Testis (tissue), 2 donors: ENCODE data around the gene GNB5.

ENCODE experiments used
- POLR2A ChIP-seq: fragments of 450-650 bp; IDR thresholded peaks from one replicate; pipeline ENCODE4 v1.6.1; 2017; ENCODE audit warnings: antibody characterized with exemption, mild to moderate bottlenecking, moderate library complexity
- TF ChIP-seq, protein P1 (sequence below), 3 experiments: fragments of 450-650 bp in 2 of 3; fragments of 200-600 bp in 1 of 3; sonication (generic) in 1 of 3; IDR thresholded peaks; one replicate each; pipeline ENCODE4 v1.5.1; 2016 to 2019; ENCODE audit warnings: antibody characterized with exemption in 3 of 3, mild to moderate bottlenecking in 2 of 3, moderate library complexity in 1 of 3

DNA sequence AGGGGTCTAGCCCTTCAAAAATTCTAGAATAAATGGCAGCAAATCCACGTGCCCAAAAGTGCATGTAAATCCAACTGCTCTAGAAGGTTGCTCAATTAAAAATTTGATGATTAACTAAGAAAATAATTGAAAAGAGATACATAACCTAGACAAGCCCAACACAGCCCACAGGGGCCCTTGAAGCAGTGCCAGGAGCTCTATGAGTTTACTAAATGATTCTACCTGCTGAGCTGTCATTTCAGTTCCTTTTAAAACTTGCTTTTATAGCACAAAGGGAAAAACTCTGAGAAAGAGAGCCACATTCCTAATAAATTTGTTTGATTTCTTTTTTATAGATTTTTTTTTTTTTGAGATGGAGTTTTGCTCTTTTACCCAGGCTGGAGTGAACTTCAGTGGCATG is 38.9 kb upstream of the GNB5 start:
- TF ChIP-seq, protein P1, sequence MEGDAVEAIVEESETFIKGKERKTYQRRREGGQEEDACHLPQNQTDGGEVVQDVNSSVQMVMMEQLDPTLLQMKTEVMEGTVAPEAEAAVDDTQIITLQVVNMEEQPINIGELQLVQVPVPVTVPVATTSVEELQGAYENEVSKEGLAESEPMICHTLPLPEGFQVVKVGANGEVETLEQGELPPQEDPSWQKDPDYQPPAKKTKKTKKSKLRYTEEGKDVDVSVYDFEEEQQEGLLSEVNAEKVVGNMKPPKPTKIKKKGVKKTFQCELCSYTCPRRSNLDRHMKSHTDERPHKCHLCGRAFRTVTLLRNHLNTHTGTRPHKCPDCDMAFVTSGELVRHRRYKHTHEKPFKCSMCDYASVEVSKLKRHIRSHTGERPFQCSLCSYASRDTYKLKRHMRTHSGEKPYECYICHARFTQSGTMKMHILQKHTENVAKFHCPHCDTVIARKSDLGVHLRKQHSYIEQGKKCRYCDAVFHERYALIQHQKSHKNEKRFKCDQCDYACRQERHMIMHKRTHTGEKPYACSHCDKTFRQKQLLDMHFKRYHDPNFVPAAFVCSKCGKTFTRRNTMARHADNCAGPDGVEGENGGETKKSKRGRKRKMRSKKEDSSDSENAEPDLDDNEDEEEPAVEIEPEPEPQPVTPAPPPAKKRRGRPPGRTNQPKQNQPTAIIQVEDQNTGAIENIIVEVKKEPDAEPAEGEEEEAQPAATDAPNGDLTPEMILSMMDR (IDR thresholded peaks at IDR 0.05), result no peak
- no peak for TF ChIP-seq POLR2A
